IPS DF 4.7 (cell line): ENCODE measurements around the gene F13A1.

Experiments used
- DNase-seq: peaks from one replicate; pipeline ENCODE4 v3.0.0-alpha.2; 2013; ENCODE audit warnings: low spot score; ENCODE audit errors: extremely low read depth

The F13A1 gene

GRCh38 chr6:6195080-6195479, 125.4 kb downstream of the F13A1 start:
- DNase-seq = no peak

- no peak for DNase-seq
Measured at GRCh38 chr6:6193221-6193745, 127.2 kb downstream of the F13A1 start.

GRCh38 chr6:6191909-6192308, 128.6 kb downstream of the F13A1 start:
- no peak for DNase-seq

- no peak for DNase-seq
Measured at GRCh38 chr6:6191476-6191875, 129.0 kb downstream of the F13A1 start.

- no peak for DNase-seq
Measured at GRCh38 chr6:6180684-6181083, 139.8 kb downstream of the F13A1 start.

- DNase-seq = no peak
Measured at GRCh38 chr6:6179858-6180623, 140.4 kb downstream of the F13A1 start.

- no peak for DNase-seq
Measured at GRCh38 chr6:6178795-6179194, 141.7 kb downstream of the F13A1 start.

GRCh38 chr6:6177754-6178153, 142.7 kb downstream of the F13A1 start:
- no peak for DNase-seq

- no peak for DNase-seq
Measured at GRCh38 chr6:6176586-6177228, 143.8 kb downstream of the F13A1 start.

- DNase-seq = no peak
Measured at GRCh38 chr6:6176127-6176526, 144.3 kb downstream of the F13A1 start.

- no peak for DNase-seq
Measured at GRCh38 chr6:6169141-6169540, 151.3 kb downstream of the F13A1 start.

GRCh38 chr6:6166064-6166463, 154.4 kb downstream of the F13A1 start:
- no peak for DNase-seq

GRCh38 chr6:6164367-6164766, 156.1 kb downstream of the F13A1 start:
- DNase-seq = no peak

- no peak for DNase-seq
Measured at GRCh38 chr6:6154335-6154734, 166.1 kb downstream of the F13A1 start.

- no peak for DNase-seq
Measured at GRCh38 chr6:6152060-6152459, 168.4 kb downstream of the F13A1 start.

GRCh38 chr6:6148192-6148815, 172.2 kb downstream of the F13A1 start:
- no peak for DNase-seq

- peak; percentile 56 for DNase-seq
Measured at GRCh38 chr6:6131492-6132109, 188.9 kb downstream of the F13A1 start.

- DNase-seq = no peak
Measured at GRCh38 chr6:6125495-6125894, 195.0 kb downstream of the F13A1 start.

GRCh38 chr6:6123803-6124202, 196.7 kb downstream of the F13A1 start:
- DNase-seq = no peak

- DNase-seq = no peak
Measured at GRCh38 chr6:6121943-6122342, 198.5 kb downstream of the F13A1 start.

- peak; percentile 25 for DNase-seq
Measured at GRCh38 chr6:6105472-6106036, 214.9 kb downstream of the F13A1 start.
